NOMO-1 treated with DMSO at 0.1 percent for 48 hours (cell line): ENCODE data around the gene CYP2C9.
"Not testable (repeated sequence)": the region's sequence is repeated elsewhere in the genome, so short reads cannot be mapped to it uniquely, and the experiment has no call there.

ENCODE experiments used
- DNase-seq: peaks from one replicate; lab custom pipeline; 2025; ENCODE audit not compliant: unreplicated experiment; lab: John Stamatoyannopoulos, UW

The CYP2C9 gene

DNA sequence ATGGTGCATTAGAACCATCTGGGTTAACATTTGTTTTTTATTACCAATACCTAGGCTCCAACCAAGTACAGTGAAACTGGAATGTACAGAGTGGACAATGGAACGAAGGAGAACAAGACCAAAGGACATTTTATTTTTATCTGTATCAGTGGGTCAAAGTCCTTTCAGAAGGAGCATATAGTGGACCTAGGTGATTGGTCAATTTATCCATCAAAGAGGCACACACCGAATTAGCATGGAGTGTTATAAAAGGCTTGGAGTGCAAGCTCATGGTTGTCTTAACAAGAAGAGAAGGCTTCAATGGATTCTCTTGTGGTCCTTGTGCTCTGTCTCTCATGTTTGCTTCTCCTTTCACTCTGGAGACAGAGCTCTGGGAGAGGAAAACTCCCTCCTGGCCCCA, at the start of gene CYP2C9:
CYP2C9 (plus strand) TSS at position 276 of the 400 bp plus-strand sequence; CDS start at position 301, 25 bp downstream.
- DNase-seq: no peak

DNA sequence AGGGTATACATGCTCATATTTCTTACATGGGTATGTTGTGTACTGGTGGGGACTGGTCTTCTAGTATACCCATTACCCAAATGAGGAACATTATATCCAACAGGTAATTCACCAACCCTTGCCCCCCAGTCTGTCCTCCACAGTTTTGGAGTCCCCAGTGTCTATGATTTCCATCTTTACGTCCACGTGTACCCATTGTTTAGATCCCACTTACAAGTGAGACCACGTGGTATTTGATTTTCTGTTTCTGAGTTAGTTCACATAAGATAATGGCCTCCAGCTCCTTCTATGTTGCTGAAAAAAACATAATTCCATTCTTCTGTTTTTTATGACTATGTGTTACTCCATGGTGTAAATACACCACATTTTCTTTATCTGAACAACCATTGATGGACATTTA, 49.3 kb upstream of the CYP2C9 start:
- DNase-seq: no peak

DNA sequence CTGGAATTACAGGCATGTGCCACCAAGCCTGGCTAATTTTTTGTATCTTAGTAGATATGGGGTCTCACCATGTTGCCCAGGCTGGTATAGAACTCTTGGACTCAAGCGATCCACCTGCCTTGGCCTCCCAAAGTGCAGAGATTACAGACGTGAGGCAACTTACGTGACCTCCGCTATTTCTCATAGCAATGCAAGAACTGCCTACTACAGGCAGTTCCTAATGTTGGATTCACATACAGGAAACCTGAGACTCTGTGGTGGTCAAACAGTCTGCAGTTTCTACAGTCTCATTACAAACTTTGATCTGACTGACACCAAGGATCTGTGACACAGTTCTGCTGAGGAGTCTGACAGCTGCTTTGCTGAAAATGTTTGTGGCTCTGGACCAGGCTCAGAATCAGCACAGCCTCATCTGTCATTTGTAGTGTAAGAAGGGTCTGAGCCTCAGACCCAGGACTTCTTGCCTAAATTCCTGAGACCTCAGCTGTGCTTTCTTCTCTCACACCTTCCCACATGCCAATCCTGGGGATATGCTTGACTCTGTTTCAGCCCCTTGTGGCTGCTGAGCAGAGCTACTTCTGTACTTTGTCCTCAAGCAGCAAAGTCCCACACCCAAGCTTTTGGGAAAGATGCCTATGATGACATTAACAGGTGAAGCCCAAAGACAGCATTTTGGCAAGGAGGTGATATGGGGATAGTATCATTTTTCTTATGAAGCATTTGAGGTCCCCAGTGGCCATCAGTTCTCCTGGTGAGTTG, 48.0 kb upstream of the CYP2C9 start:
- no peak for DNase-seq

DNA sequence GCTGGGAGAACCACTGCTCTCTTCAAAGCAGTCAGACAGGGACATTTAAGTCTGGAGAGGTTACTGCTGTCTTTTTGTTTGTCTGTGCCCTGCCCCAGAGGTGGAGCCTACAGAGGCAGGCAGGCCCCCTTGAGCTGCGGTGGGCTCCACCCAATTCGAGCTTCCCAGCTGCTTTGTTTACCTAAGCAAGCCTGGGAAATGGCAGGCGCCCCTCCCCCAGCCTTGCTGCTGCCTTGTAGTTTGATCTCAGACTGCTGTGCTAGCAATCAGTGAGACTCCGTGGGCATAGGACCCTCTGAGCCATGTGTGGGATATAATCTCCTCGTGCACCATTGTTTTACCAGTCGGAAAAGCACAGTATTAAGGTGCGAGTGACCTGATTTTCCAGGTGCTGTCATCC, 40.0 kb upstream of the CYP2C9 start:
- not testable (repeated sequence) for DNase-seq

DNA sequence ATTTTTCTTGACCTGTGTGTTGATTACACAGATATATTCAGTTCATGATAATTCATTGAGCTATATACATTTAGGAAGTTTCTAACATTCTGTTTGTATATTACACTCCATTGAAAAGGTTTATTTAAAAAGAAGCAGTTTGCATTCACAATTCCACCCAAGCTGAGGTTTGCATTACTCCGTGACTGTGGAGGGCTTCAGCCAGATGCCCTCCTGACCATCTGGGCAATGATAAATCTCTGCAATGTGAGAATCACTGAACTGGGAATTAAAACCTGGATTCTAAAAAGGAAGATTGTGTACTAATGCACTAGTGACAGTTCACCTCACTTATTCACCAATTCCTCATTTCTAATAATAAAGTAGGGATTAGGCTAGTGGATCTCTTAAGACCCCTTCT, 36.4 kb upstream of the CYP2C9 start:
- DNase-seq: no peak

DNA sequence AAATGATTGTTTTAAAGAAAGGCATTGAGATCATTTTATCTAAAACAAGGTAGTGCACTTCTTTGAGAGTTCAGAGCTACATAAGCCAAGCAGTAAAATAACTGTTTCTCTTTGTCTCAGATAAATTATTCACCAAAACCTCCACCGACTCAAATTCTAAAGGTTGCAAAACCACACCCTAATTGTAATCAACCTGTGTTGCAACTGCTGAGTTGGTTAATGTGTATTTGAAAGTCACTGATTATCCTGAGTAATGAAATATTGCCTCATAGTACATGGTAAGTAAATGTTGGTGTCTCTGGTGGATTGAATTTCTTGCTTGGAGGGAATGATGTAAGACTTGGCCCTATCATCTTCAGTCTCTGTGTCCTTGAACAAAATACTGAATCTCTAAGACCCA, 35.9 kb upstream of the CYP2C9 start:
- peak; percentile 1 for DNase-seq

DNA sequence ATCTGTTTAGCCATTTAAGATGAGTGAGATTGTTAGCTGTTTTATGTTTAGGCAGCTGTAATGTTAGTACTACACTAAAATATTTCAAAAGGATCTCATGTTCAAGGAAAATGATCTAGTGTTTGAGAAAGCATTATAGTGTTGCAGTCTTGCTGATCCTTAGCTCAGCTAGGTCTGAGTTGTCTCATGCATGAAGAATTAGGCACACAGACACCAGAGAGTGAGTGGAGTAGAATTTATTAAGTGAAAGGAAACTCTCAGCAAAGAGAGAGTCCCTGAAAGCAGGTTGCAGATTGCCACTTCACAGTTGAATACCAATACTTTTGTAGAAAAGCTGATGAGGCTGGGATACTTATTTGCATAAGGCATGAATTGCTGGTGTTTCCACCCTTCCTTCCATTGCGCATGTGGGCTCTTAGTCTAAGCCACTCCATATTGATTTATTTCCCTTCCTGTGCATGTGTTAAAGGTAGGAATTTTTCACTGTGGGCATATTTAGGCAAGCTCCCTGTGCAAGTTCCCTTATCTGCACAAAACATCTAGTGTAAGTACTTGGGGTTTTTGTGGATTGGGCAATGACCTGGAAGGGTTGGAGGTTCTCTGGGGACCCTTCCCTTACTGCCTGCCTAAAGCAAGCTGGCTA, 33.8 kb upstream of the CYP2C9 start:
- DNase-seq: not testable (repeated sequence)

DNA sequence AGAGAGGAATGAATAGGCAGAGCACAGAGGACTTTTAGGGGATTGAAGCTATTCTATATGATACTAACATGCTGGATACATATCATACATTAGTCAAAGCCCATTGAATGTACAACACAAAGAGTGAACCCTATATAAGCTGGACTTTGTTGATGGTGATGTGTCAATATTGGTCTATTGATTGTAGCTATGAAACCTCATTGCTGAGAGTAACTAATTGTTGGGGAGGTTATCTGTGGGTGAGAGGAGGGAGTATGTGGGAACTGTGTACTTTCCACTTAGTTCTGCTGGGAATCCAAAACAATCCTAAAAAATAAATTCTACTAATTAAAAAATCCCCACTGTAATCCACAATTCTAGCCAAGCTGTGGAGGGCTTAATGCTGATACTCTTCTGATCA, 22.0 kb upstream of the CYP2C9 start:
- no peak for DNase-seq

DNA sequence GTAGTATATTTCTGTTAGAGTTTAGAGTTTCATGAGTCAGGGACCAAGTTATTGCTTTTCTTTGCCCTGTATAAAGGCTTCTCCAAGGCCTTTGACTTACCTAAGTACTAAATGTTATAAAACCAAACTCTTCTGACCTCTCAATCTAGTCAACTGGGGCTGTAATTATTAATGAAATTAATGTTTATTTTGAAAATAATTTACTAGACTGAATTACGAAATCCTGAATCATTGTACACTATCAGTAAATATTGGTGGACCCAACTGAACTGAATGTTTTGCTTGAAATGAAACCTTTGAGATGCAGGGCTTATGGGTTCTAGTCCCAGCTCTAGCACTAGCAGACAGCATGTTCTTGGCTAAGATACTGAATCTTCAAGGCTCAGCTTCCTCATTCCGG, 1.7 kb upstream of the CYP2C9 start:
- no peak for DNase-seq

DNA sequence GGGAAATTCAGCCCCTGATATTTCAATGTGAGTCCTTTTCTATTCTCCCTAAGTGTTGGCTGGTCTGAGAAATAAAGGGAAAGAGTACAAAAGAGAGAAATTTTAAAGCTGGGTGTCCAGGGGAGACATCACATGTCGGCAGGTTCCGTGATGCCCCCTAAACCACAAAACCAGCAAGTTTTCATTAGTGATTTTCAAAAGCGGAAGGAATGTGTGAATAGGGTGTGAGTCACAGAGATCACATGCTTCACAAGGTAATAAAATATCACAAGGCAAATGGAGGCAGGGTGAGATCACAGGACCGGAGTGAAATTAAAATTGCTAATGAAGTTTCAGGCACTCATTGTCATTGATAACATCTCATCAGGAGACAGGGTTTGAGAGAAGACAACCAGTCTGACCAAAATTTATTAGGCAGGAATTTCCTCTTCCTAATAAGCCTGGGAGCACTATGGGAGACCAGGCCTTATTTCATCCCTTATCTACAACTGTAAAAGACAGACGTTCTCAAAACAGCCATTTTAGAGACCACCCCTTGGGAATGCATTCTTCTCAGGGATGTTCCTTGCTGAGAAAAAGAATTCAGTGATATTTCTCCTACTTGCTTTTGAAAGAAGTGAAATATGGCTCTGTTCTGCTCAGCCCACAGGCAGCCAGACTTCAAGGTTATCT, 5.1 kb downstream of the CYP2C9 start:
- DNase-seq: not testable (repeated sequence)

DNA sequence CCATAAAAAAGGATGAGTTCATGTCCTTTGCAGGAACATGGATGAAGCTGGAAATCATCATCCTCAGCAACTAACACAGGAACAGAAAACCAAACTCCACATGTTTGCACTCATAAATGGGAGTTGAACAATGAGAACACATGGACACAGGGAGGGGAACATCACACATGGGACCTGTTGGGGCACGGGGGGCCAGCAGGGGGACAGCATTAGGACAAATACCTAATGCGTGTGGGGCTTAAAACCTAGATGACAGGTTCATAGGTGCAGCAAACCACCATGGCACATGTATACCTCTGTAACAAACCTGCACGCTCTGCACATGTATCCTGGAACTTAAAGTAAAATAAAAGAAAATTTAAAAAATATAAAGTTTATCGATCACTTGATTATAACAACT, 7.7 kb downstream of the CYP2C9 start:
- DNase-seq: not testable (repeated sequence)

DNA sequence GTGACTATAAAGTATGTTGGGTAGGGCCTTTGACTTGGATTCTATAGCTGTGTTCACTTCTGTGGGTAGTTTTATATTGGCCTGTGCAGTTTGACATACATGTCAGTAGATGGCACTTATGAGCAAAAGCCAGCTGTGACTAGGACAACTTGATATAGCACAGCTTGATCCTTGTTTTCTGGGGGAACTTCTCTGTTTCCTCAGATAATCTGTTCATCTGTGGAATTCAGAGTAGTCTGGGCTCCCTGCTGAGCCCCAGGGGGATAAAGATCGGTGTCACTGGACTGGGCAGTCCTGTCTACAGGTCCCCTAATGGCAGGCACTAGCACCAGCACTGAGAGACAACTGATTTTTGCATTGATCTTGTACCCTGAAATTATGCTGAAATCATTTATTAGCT, 25.4 kb downstream of the CYP2C9 start:
- no peak for DNase-seq

DNA sequence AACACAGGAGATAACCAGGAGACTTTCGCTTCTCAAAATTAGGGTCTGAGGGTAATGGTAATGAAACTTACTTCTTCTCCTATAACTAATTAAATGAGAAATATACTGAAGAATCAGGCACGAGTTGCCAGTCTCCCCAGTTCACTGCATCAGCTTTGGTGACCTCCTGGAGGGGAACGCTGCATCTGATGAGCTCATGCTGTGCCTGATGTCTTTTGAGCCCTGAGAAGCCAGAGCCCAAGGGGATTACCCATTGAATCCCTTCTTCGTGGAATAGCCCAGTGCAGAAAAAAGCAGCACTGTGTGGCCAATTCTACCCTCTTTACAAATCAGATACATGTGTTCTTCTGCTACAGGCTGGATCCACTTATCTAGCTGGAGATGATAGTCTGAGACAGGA, 45.1 kb downstream of the CYP2C9 start:
- no peak for DNase-seq

DNA sequence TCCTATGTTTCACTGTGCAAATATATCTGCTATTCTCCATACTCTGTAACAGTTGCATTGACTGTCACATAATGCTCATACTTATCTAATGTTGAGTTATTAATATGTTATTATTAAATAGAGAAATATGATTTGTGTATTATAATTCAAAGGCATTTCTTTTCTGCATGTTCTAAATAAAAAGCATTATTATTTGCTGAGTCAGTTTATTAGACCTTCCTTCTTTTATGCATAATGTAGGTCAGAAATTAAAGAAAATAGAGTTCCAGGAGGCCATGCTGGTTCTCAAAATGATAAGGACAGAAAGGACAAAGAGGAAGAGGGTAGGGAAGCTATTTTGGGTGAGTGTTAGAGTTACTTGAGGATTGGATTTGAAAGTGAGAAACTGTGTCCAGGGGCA, 50.7 kb downstream of the CYP2C9 start:
- DNase-seq: no peak

DNA sequence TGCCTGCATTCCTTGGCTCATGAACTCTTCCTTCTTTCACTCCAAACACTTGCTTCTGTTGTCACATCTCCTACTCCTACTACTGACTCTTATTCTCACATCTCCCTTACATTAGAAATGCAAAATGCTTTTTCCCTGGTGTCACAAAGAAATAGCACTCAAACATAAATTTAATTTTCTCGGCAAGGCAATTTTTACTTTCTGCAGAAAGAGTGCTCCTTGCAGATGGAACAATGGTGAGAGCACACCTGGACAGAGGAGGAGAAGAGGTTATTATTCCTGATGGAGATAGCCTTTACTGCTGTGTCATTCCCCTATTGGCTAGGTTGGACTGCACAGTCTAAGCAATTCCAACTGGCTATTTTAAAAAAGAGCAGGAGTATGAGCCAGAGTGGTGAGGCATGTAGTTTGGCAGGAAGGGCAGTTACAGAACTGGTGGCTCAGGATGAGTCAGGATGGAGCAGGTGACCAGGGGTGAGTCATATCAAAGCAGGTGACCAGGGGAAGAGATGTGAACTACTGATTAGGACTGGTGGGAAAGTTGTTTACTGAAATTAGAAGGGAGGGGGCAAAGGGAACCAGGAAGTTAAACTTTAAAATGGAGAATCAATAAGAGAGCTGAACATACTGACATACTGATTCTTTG, 52.9 kb downstream of the CYP2C9 start:
- DNase-seq: no peak

DNA sequence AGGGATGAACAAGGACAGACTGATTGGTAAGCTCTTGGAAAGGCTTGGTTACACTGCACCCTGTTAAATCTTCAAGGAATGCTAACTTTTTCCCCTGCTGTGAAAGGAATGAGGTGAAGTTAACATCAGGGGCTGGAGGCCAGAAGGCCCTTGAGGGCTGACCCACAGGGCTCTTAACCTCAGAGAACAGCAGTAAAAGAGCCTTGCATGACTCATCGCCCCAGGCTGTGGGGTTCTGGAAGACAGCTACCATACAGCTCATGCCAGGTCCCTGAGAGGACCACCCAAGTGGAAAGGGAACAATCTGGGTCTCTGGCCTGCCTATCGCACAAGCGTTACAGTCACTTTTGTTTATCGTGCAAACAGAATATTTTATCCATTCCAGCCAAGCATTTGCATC, 54.4 kb downstream of the CYP2C9 start:
- DNase-seq: no peak

DNA sequence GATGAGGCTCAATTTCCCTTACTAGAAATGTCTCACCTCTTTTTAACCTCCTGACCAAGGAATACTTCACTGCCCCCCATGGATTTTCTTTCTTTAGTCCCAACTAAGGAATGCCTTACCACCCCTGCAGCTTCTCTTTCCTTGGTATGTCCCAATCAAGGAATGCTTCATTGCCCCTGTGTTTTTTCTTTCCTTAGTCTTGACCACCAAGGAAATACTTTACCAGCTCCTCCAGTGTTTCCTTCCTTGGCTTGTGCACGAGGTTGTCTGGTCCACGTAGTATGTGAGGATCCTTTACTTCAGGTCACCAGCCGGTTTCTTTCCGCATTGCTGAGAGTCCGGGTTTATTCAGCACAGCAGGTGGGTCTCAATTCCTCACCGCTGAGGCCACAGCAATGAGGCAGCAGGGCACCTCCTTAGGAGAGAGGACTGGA, 59.3 kb downstream of the CYP2C9 start:
- DNase-seq: no peak

DNA sequence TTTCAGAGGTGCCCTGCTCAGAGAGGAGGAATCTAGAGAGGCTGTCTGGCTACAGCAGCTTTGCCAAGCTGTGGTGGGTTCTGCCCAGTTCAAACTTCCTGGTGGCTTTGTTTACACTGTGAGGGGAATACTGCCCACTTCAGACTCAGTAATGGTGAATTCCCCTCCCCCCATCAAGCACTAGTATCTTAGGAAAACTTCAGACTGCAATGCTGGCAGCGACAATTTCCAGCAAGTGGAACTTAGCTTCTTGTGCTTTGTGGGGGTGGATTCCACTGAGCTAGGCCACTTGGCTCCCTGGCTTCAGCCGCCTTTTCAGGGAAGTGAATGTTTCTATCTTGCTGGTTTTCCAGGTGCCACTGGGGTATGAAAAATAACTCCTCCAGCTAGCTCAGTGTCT, 88.0 kb downstream of the CYP2C9 start:
- no peak for DNase-seq

DNA sequence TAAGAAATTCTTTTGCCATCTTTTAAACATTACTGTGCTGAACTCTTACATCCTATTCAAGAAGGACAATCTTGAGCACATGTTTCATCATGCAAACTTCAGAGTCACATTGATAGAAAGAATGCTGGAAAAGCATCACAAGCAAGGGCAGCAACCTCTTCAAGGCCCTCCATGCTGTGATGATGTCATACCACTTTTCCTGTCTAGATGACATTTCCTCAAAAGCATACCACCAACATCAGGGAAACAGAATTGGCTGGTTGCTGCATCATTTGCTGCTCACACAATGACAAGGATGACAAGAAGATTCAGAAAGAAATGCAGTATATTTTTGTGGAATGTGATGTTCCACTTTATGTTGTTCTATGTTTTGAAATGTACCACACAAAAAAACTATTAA, 93.2 kb downstream of the CYP2C9 start:
- DNase-seq: no peak

DNA sequence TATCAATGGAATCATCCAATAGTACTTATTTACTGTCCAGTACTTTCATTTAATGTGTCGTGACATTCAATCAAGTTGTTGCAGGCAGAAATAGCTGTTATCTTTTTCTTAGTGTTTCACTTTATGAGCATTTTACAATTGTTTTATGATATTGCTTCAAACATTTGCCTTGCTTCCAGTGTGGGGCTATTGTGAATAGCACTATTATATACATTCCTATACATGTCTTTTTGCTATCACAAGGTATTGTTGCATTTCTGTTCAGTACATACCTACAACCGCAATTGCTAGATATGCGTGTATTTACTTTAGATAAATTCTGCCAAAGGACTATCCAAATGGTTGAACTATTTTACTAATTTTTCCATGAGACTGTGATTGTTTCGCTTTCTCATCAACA, 95.9 kb downstream of the CYP2C9 start:
- DNase-seq: no peak
